AG04449 (cell line): Measurements from ENCODE around the gene SMAD4.

Experiments
- CTCF ChIA-PET: fragments of 350-600 bp; formaldehyde crosslinking; extraction: SDS; loops from one replicate; lab custom pipeline; 2021; ENCODE audit warnings: antibody characterized with exemption; lab: Yijun Ruan, JAX
- POLR2A ChIA-PET: fragments of 400-600, 350-600 bp; formaldehyde crosslinking; extraction: SDS; loops from one replicate; lab custom pipeline; 2020; ENCODE audit warnings: antibody characterized with exemption, inconsistent platforms; lab: Yijun Ruan, JAX
- DNase-seq: peaks from one replicate; pipeline ENCODE4 v3.0.0-alpha.2; 2010; ENCODE audit warnings: low read depth, low spot score
- H3K4me3 ChIP-seq: 2 replicates; pipeline ENCODE4 v1.5.1; 2011; ENCODE audit warnings: low read depth, mild to moderate bottlenecking, control low read depth, low read length
- CTCF ChIP-seq: IDR thresholded peaks from one replicate; pipeline ENCODE4 v1.5.1; 2011; ENCODE audit warnings: mild to moderate bottlenecking, moderate library complexity, low read length, control low read depth, inconsistent platforms; ENCODE audit not compliant: insufficient read depth; ENCODE audit errors: missing control alignments

Gene SMAD4

DNA sequence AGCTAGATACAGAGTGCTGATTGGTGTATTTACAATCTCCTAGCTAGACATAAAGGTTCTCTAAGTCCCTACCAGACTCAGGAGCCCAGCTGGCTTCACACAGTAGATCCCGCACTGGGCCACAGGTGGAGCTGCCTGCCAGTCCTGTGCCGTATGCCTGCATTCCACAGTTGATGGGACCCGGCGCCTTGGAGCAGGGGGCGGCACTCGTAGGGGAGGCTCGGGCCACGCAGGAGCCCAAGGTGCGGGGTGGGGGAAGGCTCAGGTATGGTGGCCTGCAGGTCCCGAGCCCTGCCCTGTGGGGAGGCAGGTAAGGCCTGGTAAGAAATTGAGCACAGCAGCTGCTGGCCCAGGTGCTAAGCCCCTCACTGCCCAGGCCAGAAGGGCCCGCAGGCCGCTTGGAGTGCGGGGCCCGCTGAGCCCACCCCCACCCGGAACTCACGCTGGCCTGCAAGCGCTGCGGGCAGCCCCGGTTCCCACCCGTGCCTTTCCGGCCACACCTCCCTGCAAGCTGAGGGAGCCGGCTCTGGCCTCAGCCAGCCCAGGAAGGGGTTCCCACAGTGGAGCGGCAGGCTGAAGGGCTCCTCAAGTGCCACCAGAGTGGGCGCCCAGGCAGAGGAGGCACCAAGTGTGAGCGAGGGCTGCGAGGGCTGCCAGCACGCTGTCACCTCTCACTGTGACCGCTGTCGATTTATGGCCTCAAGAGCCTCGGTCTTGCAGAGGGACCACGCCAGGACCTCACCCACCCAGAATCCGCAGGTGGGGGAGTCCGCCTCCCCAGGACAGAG is 91.0 kb downstream of the SMAD4 start:
- CTCF ChIA-PET = interaction anchor here (1.1 kb wide), 1 partner anchor 10 kb away, joined by 3 read pairs; no protein-coding TSS in a partner anchor
- H3K4me3 ChIP-seq = no peak overlapping the region
- no peak for TF ChIP-seq CTCF
- no peak for DNase-seq
- POLR2A ChIA-PET = no interaction called here

GRCh38 chr18:51121597-51121857 is 91.5 kb downstream of the SMAD4 start:
- no peak overlapping the region for H3K4me3 ChIP-seq
- POLR2A ChIA-PET = no interaction called here
- CTCF ChIA-PET = no interaction called here
- no peak for DNase-seq
- TF ChIP-seq CTCF = no peak

DNA sequence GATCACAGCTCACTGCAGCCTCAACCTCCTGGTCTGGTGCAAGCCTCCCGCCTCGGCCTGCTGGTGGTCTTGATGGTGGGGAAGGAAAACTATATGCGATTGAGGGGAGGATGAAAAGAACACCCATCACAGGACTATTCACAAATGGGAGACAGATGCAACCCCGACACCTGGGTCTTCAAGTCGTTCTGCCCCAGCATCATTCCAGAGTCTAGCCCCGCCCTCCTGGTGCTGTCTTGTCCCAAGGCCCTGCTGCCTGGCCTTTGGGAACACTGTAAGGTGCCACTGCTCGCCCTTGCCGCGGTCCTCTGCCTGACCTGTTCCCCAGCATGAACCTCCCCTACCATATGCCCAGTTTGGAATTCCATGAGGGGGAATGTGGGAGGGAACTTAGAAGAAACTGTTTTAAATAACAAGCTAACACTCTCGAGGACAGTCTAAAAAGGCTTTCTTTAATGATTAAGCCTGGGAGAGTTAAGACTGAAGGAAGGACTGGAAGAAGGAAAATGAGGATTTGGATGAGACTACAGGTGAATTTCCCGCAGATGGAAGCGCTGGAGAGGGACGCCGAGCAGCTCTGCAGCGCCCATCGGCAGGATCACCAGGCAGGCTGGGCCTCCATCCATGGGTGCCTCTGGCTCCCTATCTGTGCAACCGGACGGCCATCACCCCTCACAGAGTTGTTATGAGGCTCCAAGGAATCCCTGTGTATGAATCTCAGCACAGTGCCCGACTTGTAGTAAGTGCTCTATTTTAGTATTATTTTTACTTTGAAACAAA is 92.4 kb downstream of the SMAD4 start:
- TF ChIP-seq CTCF = no peak
- POLR2A ChIA-PET = no interaction called here
- no peak overlapping the region for H3K4me3 ChIP-seq
- CTCF ChIA-PET = interaction anchor here (1.7 kb wide), 1 partner anchor 13 kb away, joined by 6 read pairs; no protein-coding TSS in a partner anchor
- no peak for DNase-seq

DNA sequence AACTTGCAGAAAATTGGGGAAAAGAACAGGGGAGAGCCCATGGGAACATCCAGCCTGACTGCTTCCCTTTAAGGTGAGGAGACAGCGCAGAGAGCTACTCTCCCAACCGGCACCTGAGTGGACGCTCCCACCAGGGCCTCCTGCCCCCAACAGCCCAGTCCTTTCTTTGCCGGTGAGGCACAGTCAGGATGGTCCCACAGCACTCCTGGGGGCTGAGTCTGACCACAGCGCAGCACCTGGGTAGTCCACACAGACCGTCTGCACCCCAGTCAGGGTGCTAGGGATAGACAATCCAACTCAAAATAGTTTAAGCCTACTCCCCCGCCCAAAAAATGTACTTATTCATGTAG is 93.0 kb downstream of the SMAD4 start:
- ChIA-PET CTCF (interaction anchor here (1.7 kb wide), 1 partner anchor 13 kb away, joined by 6 read pairs; no protein-coding TSS in a partner anchor), POLR2A (no interaction called here)
- H3K4me3 ChIP-seq = no peak overlapping the region
- DNase-seq = no peak
- no peak for TF ChIP-seq CTCF

DNA sequence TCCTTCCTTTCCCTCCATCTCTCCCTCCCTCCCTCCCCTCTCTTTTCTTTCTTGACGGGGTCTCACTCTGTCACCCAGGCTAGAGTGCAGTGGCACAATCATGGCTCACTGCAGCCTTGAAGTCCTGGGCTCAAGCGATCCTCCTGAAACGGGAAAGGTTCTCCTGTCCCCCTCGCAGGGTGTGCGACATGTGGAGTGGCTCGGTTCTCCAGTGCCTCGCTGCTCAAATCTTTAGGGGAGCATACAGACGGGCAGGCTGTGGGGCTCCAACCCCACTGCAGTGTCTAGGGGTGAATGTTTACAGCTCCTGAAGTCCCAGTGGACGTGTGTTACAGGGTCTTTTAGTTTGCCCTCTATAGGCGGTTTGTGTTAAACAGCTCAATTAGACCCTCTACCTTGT is 93.5 kb downstream of the SMAD4 start:
- no peak for DNase-seq
- CTCF ChIA-PET = interaction anchor here (1.7 kb wide), 1 partner anchor 14 kb away, joined by 6 read pairs; no protein-coding TSS in a partner anchor
- TF ChIP-seq CTCF = no peak
- POLR2A ChIA-PET = no interaction called here
- no peak overlapping the region for H3K4me3 ChIP-seq

DNA sequence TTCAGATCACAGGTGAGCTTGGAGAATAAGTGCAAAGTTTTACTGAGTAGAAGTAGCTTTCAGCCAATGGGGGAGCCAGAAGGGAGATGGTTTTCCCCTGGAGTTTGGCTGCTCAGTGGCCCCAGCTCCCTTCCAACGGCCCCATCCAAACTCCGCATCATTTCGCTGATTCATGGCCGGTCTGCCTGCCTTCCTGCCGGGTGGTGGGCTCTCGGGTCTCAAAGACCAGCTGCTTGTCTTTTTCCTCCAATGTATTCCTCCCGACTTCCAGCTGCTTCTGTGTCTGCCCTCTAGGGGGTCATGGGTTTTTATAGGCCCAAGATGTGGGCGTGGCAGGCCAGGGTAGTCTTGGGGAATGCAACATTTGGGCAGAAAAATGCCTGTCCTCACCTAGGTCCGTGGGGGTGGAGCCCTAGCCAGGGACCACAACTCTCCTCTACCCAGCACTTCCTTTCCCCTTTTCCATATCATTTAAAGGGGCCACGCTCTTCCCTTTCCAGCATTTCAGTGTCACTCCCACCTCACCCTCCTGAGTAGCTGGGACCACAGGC is 94.0 kb downstream of the SMAD4 start:
- TF ChIP-seq CTCF = no peak
- no peak overlapping the region for H3K4me3 ChIP-seq
- no peak for DNase-seq
- POLR2A ChIA-PET = no interaction called here
- CTCF ChIA-PET = interaction anchor here (1.1 to 1.7 kb wide), 3 partner anchors 10 to 14 kb away, joined by 3 to 6 read pairs (median 3); no protein-coding TSS in a partner anchor
